GM12892 (cell line): Measurements from ENCODE around the gene ZBTB16.

ENCODE experiments used
- POLR2A ChIP-seq: IDR thresholded peaks from 2 replicates; pipeline ENCODE4 v1.6.1; 2011; ENCODE audit warnings: low read depth, low read length, control low read depth
- POLR2AphosphoS5 ChIP-seq: IDR thresholded peaks from 2 replicates; pipeline ENCODE4 v1.6.1; 2011; ENCODE audit warnings: low read depth, low read length, control low read depth
- TAF1 ChIP-seq: IDR thresholded peaks from 2 replicates; pipeline ENCODE4 v1.6.1; 2011; ENCODE audit warnings: low read depth, mild to moderate bottlenecking, control low read depth, low read length, borderline replicate concordance

- TF ChIP-seq POLR2A: no peak
- TF ChIP-seq POLR2AphosphoS5: no peak
- TF ChIP-seq TAF1: no peak
Observed at GRCh38 chr11:114259124-114259526, 199.6 kb downstream of the ZBTB16 start.
